ENCODE results near the gene OSMR.

OSMR gene

DNA sequence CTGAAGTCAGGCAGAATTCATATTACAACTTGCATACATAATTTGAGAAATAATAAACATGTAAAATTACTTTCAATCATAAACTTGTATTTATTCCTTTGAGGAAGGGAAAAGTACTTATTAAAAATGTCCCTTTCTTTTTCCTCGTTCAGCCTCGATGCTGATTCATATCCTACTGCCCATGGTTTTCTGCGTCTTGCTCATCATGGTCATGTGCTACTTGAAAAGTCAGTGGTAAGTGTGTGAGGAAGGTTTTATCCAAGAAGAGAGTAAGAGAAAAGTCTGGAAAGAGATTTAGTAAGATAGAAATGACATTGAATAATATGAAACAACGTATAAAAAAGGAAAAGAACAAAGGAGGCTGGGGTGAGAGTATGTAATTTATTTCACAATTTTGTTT is 85.9 kb downstream of the OSMR start:
- no peak for ATAC-seq (replicated peaks)

DNA sequence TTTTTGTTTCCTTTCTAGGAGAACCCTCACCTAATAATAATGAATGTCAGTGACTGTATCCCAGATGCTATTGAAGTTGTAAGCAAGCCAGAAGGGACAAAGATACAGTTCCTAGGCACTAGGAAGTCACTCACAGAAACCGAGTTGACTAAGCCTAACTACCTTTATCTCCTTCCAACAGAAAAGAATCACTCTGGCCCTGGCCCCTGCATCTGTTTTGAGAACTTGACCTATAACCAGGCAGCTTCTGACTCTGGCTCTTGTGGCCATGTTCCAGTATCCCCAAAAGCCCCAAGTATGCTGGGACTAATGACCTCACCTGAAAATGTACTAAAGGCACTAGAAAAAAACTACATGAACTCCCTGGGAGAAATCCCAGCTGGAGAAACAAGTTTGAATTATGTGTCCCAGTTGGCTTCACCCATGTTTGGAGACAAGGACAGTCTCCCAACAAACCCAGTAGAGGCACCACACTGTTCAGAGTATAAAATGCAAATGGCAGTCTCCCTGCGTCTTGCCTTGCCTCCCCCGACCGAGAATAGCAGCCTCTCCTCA is 87.1 kb downstream of the OSMR start:
- DNase-seq (no peak), ATAC-seq (replicated peaks) (no peak)
- Mint-ChIP-seq H3K27me3 (peaks cover 4 to 6% of the 10 kb centered on the region in 2 donors), H3K27ac (no peak overlapping the region), H3K4me3 (no peak overlapping the region), H3K4me1 (ENCODE audit: low read depth in 2 of 2) (no peaks in the 10 kb centered on the region), H3K9me3 (no peaks in the 10 kb centered on the region), H3K36me3 (ENCODE audit: insufficient read depth) (peaks cover 13% of the 10 kb centered on the region)

More for the DNA sequence above, 85.9 kb downstream of the OSMR start:
- H3K4me1 Mint-ChIP-seq (ENCODE audit: low read depth in 2 of 2), result no peaks in the 10 kb centered on the region
- no peaks in the 10 kb centered on the region for H3K9me3 Mint-ChIP-seq
- peaks cover 5% of the 10 kb centered on the region for H3K36me3 Mint-ChIP-seq (ENCODE audit: insufficient read depth)
- H3K27me3 Mint-ChIP-seq, result peaks cover 11 to 12% of the 10 kb centered on the region in 2 donors
- no peak overlapping the region for H3K27ac Mint-ChIP-seq
- H3K4me3 Mint-ChIP-seq, result no peak overlapping the region
- no peak for DNase-seq

DNA sequence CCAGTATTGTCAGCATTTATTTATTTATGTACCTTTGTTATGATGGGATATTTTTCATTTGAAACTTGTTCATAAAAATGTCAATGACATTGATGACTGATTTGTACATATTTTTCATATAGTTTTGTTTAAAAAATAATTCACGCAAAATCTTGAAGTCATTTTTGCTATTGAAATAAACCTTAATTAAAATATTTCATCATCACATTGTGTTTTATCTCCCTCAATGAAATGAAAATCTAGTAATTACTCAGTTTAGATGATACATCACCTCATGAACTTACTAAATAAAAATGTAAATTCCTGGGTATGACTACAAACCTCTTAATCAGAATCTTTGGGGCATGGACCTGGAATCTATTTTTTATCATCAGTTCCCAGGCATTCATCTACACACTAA is 89.6 kb downstream of the OSMR start:
- DNase-seq (no peak), ATAC-seq (replicated peaks) (no peak)
- Mint-ChIP-seq H3K27me3 (no peaks in the 10 kb centered on the region), H3K9me3 (no peaks in the 10 kb centered on the region), H3K36me3 (ENCODE audit: insufficient read depth) (peaks cover 21% of the 10 kb centered on the region), H3K27ac (no peak overlapping the region), H3K4me1 (ENCODE audit: low read depth in 2 of 2) (no peaks in the 10 kb centered on the region), H3K4me3 (no peak overlapping the region)

DNA sequence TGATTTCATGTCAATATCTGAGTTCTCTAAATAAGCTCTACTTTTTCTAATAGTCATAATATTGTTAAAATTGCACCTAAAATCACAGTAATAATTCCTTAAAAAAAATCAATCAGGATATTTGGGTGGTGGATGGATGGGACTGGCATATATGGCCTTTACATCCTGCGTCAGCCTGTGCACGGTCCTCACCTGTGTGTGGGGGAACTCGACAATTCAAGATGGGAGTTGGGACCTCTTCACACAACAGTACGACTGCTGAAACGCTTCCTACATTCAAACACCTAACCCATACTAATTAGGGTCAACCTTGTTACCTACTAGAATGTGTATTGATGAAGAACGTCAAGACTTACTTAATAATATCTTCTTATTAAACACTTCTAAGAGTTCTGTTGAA is 90.5 kb downstream of the OSMR start:
- no peaks in the 10 kb centered on the region for H3K9me3 Mint-ChIP-seq
- H3K4me1 Mint-ChIP-seq (ENCODE audit: low read depth in 2 of 2), result no peaks in the 10 kb centered on the region
- H3K36me3 Mint-ChIP-seq (ENCODE audit: insufficient read depth), result peaks cover 29% of the 10 kb centered on the region
- DNase-seq, result no peak
- no peak for ATAC-seq (replicated peaks)
- H3K4me3 Mint-ChIP-seq, result no peak overlapping the region
- no peaks in the 10 kb centered on the region for H3K27me3 Mint-ChIP-seq
- H3K27ac Mint-ChIP-seq, result no peak overlapping the region

DNA sequence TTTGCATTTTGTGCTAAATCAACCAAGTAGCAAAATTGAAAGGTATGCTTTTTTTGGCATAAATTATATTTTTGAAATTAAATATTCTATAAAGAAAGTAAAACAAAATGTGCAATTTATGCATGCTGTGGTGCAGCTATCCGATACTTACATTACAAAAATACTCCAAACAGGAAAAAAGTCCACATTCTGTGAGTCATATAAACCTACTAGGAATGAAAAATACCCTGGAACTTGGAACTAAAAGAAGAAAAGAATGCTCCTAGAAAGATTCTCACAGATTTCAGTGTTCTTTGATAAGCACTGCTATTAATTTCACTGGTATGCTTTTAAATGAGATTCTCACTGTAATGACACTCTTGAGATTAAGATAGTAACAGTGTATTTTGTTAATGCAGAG is 92.6 kb downstream of the OSMR start:
- Mint-ChIP-seq H3K36me3 (ENCODE audit: insufficient read depth) (peaks cover 48% of the 10 kb centered on the region), H3K27ac (no peak overlapping the region), H3K4me1 (ENCODE audit: low read depth in 2 of 2) (no peaks in the 10 kb centered on the region), H3K9me3 (no peaks in the 10 kb centered on the region), H3K27me3 (no peaks in the 10 kb centered on the region), H3K4me3 (no peak overlapping the region)
- ATAC-seq (replicated peaks), result no peak
- DNase-seq, result no peak

DNA sequence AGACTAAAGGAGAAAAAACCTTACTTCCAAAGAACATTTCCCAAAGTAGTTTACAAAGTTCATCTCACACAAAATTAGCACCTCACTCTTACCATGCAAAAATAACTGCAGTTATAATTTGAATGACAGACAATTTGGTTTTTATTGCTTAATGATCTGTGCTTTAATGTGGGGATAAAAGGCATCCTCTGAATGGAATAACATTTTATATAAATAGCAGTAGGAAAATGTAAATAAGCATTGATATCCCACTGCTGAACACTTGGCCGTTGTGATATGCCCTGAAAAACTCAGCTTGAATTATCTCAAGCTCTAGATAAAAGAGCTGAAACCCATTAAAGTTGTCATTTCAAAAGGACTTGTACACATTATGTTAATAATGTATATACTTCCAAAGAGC is 93.2 kb downstream of the OSMR start:
- Mint-ChIP-seq H3K36me3 (ENCODE audit: insufficient read depth) (peaks cover 53% of the 10 kb centered on the region), H3K27ac (no peak overlapping the region), H3K9me3 (no peaks in the 10 kb centered on the region), H3K4me1 (ENCODE audit: low read depth in 2 of 2) (no peaks in the 10 kb centered on the region), H3K4me3 (no peak overlapping the region), H3K27me3 (no peaks in the 10 kb centered on the region)
- DNase-seq (no peak), ATAC-seq (replicated peaks) (no peak)

DNA sequence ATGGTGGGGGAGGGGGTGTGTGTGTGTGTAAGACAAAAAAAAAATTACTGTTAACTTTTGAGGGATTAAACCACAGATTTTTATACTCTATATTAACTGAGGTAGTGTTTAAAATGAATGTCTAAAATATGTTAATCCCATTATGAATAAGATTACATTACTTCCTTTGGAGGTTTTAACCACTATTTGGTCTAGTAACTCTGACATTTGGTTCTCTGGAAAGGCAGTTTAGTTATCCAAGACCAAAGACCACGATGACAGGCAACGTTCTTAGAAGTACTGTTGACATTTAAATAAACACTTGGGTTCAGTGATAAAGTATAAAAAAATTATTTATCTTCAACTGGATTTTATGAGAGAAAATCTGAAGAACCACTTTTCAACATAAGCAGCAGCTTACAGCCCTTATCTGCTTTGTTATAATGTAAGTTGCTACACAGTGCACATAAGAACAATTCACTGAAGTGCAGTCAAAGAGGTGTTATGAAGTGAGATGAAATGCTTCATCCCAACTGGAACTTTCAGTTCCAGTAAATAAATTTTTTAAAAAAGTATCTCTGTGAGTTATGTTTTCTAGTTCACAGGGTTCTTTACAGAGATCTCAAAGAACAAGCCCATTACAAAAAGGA is 94.5 kb downstream of the OSMR start:
- no peak overlapping the region for H3K4me3 Mint-ChIP-seq
- no peak for ATAC-seq (replicated peaks)
- H3K27me3 Mint-ChIP-seq, result no peaks in the 10 kb centered on the region
- no peaks in the 10 kb centered on the region for H3K4me1 Mint-ChIP-seq (ENCODE audit: low read depth in 2 of 2)
- no peaks in the 10 kb centered on the region for H3K9me3 Mint-ChIP-seq
- H3K36me3 Mint-ChIP-seq (ENCODE audit: insufficient read depth), result peaks cover 67% of the 10 kb centered on the region
- H3K27ac Mint-ChIP-seq, result no peak overlapping the region
- DNase-seq, result no peak

DNA sequence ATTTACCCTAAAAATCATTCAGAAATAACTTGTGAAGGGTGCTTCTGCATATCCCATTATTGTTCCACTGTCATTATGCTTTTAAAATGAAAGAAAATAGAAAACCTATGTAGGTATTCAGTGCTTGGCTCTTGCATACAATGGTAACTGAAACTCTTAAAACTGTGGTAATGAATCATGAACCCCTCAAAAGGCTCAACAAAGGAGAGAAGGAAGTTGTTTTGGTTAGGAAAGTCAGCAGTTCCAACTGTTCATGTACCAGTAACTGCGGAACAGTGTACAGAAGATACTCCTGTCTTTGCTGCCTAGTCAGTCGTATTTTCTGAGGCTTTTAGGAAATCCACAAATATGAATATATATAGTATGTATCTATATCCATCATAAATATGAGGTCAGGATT is 96.1 kb downstream of the OSMR start:
- Mint-ChIP-seq H3K27ac (no peak overlapping the region), H3K4me1 (ENCODE audit: low read depth in 2 of 2) (no peaks in the 10 kb centered on the region), H3K4me3 (no peak overlapping the region), H3K9me3 (no peaks in the 10 kb centered on the region), H3K27me3 (no peaks in the 10 kb centered on the region), H3K36me3 (ENCODE audit: insufficient read depth) (peaks cover 70% of the 10 kb centered on the region)
- DNase-seq (no peak), ATAC-seq (replicated peaks) (no peak)

DNA sequence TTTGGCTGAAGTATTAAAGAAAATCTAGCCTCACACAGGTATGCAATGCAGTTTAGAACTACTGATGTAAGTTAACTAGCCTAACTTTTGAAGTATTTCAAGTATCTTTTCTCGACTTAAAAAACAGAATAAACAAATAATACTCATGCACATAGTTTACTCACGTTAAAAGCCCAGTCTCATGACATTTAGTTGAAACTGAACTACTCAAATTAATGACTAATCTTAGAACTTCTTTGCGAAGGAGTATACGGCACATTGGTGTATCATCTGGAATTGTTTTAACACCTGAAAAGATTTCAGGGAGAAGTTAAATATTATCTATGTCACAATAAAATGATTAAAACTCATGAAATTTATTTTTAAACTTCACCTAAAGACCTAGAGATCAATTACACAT is 98.5 kb downstream of the OSMR start:
- peaks cover 67% of the 10 kb centered on the region for H3K36me3 Mint-ChIP-seq (ENCODE audit: insufficient read depth)
- H3K9me3 Mint-ChIP-seq, result no peaks in the 10 kb centered on the region
- no peaks in the 10 kb centered on the region for H3K27me3 Mint-ChIP-seq
- H3K4me1 Mint-ChIP-seq (ENCODE audit: low read depth in 2 of 2), result no peaks in the 10 kb centered on the region
- no peak overlapping the region for H3K27ac Mint-ChIP-seq
- ATAC-seq (replicated peaks), result no peak
- no peak overlapping the region for H3K4me3 Mint-ChIP-seq
- no peak for DNase-seq

DNA sequence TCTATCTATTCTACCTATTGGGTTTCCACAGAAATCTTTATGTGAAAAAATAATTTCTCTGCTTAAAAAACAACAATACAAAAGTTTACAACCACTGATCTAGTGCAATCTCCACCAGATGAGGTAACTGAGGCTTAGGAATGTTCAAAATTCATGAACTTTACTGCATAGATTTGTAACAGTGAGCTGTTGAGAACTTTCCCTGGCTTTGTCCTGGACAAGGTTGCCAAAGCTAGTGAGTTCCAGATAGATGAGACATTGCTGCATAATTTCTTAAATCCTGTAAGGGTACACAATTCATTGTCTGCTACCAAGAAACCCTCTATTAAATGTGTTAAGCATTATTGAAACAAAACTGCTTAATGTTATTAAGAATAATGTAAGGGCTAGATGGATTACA is 102.7 kb downstream of the OSMR start:
- Mint-ChIP-seq H3K36me3 (ENCODE audit: insufficient read depth) (peaks cover 63% of the 10 kb centered on the region), H3K9me3 (no peaks in the 10 kb centered on the region), H3K27ac (peak overlapping the region in 1 of 2 donors; percentile 38), H3K4me3 (no peak overlapping the region), H3K4me1 (ENCODE audit: low read depth in 2 of 2) (no peaks in the 10 kb centered on the region), H3K27me3 (no peaks in the 10 kb centered on the region)
- ATAC-seq (replicated peaks) (no peak), DNase-seq (no peak)

DNA sequence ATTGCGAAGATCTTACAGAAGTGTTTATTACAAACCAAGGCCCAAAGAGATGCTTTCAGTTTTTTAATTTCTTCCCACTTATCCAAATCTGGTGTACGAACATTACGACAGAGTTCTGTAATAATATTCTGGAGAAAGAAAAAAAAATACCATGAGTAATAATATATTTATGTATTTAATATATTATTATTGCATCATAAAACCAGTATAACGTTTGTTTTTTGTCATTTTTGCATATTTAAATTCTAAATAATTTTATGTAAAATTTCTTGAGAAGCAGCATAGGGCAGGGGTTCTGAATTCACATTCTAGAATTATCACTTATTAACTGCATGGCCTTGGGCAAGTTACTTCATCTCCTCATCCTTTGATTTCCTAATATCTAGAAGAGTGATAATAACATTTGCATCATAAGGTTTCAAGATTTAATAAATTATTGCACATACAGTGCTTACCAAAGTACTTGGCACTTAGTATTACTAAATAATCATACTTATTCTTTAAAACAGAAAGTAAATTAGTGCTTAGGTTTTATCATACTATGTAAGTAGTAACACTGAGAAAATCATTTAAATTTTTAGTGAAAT is 107.7 kb downstream of the OSMR start:
- ATAC-seq (replicated peaks), result no peak
- Mint-ChIP-seq H3K36me3 (ENCODE audit: insufficient read depth) (peaks cover 71% of the 10 kb centered on the region), H3K4me3 (no peak overlapping the region), H3K4me1 (ENCODE audit: low read depth in 2 of 2) (no peaks in the 10 kb centered on the region), H3K9me3 (no peaks in the 10 kb centered on the region), H3K27me3 (no peaks in the 10 kb centered on the region), H3K27ac (no peak overlapping the region)
- DNase-seq, result no peak

DNA sequence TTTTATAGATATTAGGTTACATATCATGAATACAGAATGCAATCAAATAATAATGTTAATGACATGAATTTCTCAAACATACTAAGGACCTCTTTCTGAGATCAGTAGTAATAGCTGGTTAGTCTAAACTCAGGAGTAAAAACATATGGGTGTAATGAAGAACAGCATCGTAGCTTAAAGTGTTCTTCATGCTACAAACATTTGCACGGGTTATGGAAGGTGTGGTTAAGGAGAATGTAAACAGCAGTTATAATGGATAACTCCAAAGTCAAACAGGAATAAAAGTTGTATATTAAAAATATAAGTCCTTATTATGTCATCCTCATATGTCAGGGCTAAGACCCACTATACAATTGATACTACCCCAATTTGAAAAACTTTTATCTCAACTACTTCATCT is 115.9 kb downstream of the OSMR start:
- DNase-seq, result no peak
- no peaks in the 10 kb centered on the region for H3K9me3 Mint-ChIP-seq

DNA sequence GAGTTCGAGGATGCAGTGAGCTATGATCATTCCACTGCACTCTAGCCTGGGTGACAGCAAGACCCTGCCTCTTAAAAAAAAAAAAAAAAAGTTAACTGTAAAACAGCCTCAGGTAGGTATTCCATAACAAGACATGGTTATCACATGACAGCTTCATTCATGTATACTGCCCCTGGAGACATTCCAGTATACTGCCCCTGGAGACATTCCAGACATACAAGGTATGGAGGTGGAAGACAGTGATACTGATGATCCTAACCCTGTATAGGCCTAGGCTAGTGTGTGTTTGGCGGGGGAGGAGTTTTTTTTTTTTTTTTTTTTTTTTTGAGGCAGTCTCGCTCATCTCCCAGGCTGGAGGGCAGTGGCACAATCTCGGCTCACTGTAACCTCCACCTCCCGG is 122.9 kb downstream of the OSMR start:
- ATAC-seq (replicated peaks) (no peak), DNase-seq (no peak)
- peak overlapping the region in 1 of 2 donors; percentile 25 for H3K27ac Mint-ChIP-seq
- peaks cover 78% of the 10 kb centered on the region for H3K36me3 Mint-ChIP-seq (ENCODE audit: insufficient read depth)
- no peaks in the 10 kb centered on the region for H3K27me3 Mint-ChIP-seq
- no peak overlapping the region for H3K4me3 Mint-ChIP-seq
- H3K9me3 Mint-ChIP-seq, result no peaks in the 10 kb centered on the region
- H3K4me1 Mint-ChIP-seq (ENCODE audit: low read depth in 2 of 2), result no peaks in the 10 kb centered on the region

More for the DNA sequence above, 115.9 kb downstream of the OSMR start:
- Mint-ChIP-seq H3K36me3 (ENCODE audit: insufficient read depth) (peaks cover 84% of the 10 kb centered on the region), H3K27ac (no peak overlapping the region), H3K4me3 (no peak overlapping the region), H3K27me3 (no peaks in the 10 kb centered on the region), H3K4me1 (ENCODE audit: low read depth in 2 of 2) (no peaks in the 10 kb centered on the region)
- ATAC-seq (replicated peaks), result no peak

DNA sequence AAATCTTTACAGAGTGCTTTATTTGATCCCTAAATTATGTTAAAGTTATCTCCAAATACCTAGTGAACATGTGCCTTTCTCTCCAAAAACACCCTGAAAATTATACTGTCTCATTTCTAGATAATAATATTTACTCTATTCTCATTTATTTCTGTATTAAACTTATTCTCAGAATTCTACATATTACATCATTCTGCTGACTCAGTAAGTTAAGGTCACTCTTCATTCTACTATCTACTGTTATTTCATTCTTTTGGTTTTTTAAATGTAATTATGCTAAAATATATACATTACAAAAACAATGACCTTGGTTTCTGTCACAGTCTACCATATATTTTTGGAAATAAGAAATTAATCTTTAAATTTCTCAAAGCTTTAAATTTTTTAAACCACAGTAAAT is 132.2 kb downstream of the OSMR start:
- DNase-seq (no peak), ATAC-seq (replicated peaks) (no peak)
- Mint-ChIP-seq H3K4me1 (ENCODE audit: low read depth in 2 of 2) (peaks cover 9 to 18% of the 10 kb centered on the region in 2 donors), H3K27ac (no peak overlapping the region), H3K27me3 (no peaks in the 10 kb centered on the region), H3K4me3 (no peak overlapping the region), H3K36me3 (ENCODE audit: insufficient read depth) (peaks cover 40% of the 10 kb centered on the region), H3K9me3 (no peaks in the 10 kb centered on the region)

Data from effector memory CD8-positive, alpha-beta T cell (primary cell).